Thoracic aorta (tissue), 2 donors: Measurements from ENCODE around the gene SLC24A3. TPM values are rescaled to one million over a fixed set of nuclear protein-coding genes. Genes with fewer than 3 reads are reported as not detected.

Source experiments
- ATAC-seq: fragments of 150-250 bp; one replicate; pipeline ENCODE4 v1.8.0; 2017; ENCODE audit warnings: low read depth; ENCODE audit not compliant: insufficient number of reproducible peaks, low FRiP score
- DNase-seq: peaks from one replicate; pipeline ENCODE4 v3.0.0-alpha.2; 2020; ENCODE audit warnings: low spot score
- H3K27ac ChIP-seq, 2 donors: fragments of 200-600 bp; sonication (generic); 1 replicate in 1 of 2; 2 replicates in 1 of 2; pipeline ENCODE4 v1.5.1; 2016; ENCODE audit warnings: mild to moderate bottlenecking in 2 of 2, moderate library complexity in 2 of 2
- H3K27me3 ChIP-seq: fragments of 200-600 bp; sonication (generic); replicated peaks from 2 replicates; pipeline ENCODE4 v1.6.0; 2016; ENCODE audit warnings: mild to moderate bottlenecking; ENCODE audit not compliant: insufficient read depth
- H3K36me3 ChIP-seq: fragments of 200-600 bp; sonication (generic); one replicate; pipeline ENCODE4 v1.5.1; 2016
- H3K4me1 ChIP-seq, 2 donors: fragments of 200-600 bp; sonication (generic); 1 replicate in 1 of 2; 2 replicates in 1 of 2; pipeline versions ENCODE4 v1.5.1 to v1.6.0; 2016; ENCODE audit warnings: low read depth in 2 of 2, mild to moderate bottlenecking in 1 of 2; ENCODE audit not compliant: control insufficient read depth in 1 of 2
- H3K4me3 ChIP-seq: fragments of 200-600 bp; sonication (generic); 2 replicates; pipeline ENCODE4 v1.5.1; 2016; ENCODE audit warnings: mild to moderate bottlenecking
- H3K9me3 ChIP-seq: fragments of 200-600 bp; sonication (generic); 2 replicates; pipeline ENCODE4 v1.5.1; 2016
- CTCF ChIP-seq: fragments of 200-600 bp; sonication (generic); IDR thresholded peaks from one replicate; pipeline ENCODE4 v1.5.1; 2019; ENCODE audit warnings: antibody characterized with exemption
- total RNA-seq, 2 donors: library from RNA; depleted of rRNA; stranded (reverse); fragments of >200 nt; gene quantifications; one replicate each; pipeline versions ENCODE4 v1.1.0 to v1.2.3, GENCODE V29; 2016

The SLC24A3 gene
- total RNA-seq, 2 donors from 2014 or later = 8.3 to 31.4 TPM

- no peak overlapping the region for H3K4me3 ChIP-seq
- no peaks in the 10 kb centered on the region for H3K9me3 ChIP-seq
- no peak overlapping the region for H3K27ac ChIP-seq
- no peaks in the 10 kb centered on the region for H3K4me1 ChIP-seq
- DNase-seq (no peak), ATAC-seq (no peak)
- H3K27me3 ChIP-seq = no peaks in the 10 kb centered on the region
- no peak for TF ChIP-seq CTCF
- no peaks in the 10 kb centered on the region for H3K36me3 ChIP-seq
Observed at GRCh38 chr20:19435821-19436220, 223.4 kb downstream of the SLC24A3 start.

GRCh38 chr20:19438488-19438887, 226.0 kb downstream of the SLC24A3 start:
- ATAC-seq (no peak), DNase-seq (no peak)
- TF ChIP-seq CTCF = no peak
- Histone ChIP-seq H3K4me1 (no peaks in the 10 kb centered on the region), H3K27ac (no peak overlapping the region), H3K36me3 (no peaks in the 10 kb centered on the region), H3K4me3 (no peak overlapping the region), H3K27me3 (no peaks in the 10 kb centered on the region), H3K9me3 (peaks cover 6% of the 10 kb centered on the region)

- DNase-seq (no peak), ATAC-seq (no peak)
- TF ChIP-seq CTCF = no peak
- peaks cover 11% of the 10 kb centered on the region for H3K9me3 ChIP-seq
- H3K27me3 ChIP-seq = no peaks in the 10 kb centered on the region
- H3K4me1 ChIP-seq = no peaks in the 10 kb centered on the region
- no peak overlapping the region for H3K4me3 ChIP-seq
- no peak overlapping the region for H3K27ac ChIP-seq
- H3K36me3 ChIP-seq = no peaks in the 10 kb centered on the region
Observed at GRCh38 chr20:19440660-19441527, 228.5 kb downstream of the SLC24A3 start.

GRCh38 chr20:19446246-19446645, 233.8 kb downstream of the SLC24A3 start:
- no peaks in the 10 kb centered on the region for H3K36me3 ChIP-seq
- ATAC-seq (no peak), DNase-seq (no peak)

GRCh38 chr20:19448632-19449031, 236.2 kb downstream of the SLC24A3 start:
- no peak for TF ChIP-seq CTCF
- no peaks in the 10 kb centered on the region for H3K36me3 ChIP-seq
- ATAC-seq (no peak), DNase-seq (no peak)
- H3K27ac ChIP-seq = peak overlapping the region in 1 of 2 donors; percentile 12
- H3K4me3 ChIP-seq = no peak overlapping the region
- peaks cover 4% of the 10 kb centered on the region for H3K9me3 ChIP-seq
- peaks cover 5 to 10% of the 10 kb centered on the region in 2 donors for H3K4me1 ChIP-seq
- H3K27me3 ChIP-seq = no peaks in the 10 kb centered on the region

More at GRCh38 chr20:19446246-19446645, 233.8 kb downstream of the SLC24A3 start:
- H3K27me3 ChIP-seq = no peaks in the 10 kb centered on the region
- peaks cover 5 to 10% of the 10 kb centered on the region in 2 donors for H3K4me1 ChIP-seq
- H3K27ac ChIP-seq = no peak overlapping the region
- H3K4me3 ChIP-seq = no peak overlapping the region
- H3K9me3 ChIP-seq = peaks cover 11% of the 10 kb centered on the region
- no peak for TF ChIP-seq CTCF
